ENCODE data around the gene BCAN. TPM values are rescaled to one million over a fixed set of nuclear protein-coding genes. Genes with fewer than 3 reads are reported as not detected.

Gene BCAN
- total RNA-seq, 1 donor from 2014 or later, result not detected

- Mint-ChIP-seq H3K27ac (no peak overlapping the region), H3K9me3 (no peaks in the 10 kb centered on the region), H3K36me3 (ENCODE audit: low read depth) (no peaks in the 10 kb centered on the region), H3K4me1 (ENCODE audit: low read depth) (no peaks in the 10 kb centered on the region), H3K4me3 (no peak overlapping the region), H3K27me3 (ENCODE audit: insufficient read depth) (peaks cover 38% of the 10 kb centered on the region)
- intact Hi-C loops (cut with micrococcal nuclease), result no loop called here
- no peak for DNase-seq (ENCODE audit: low spot score)
These were observed 28.9 kb downstream of the BCAN start for GRCh38 chr1:156670791-156671190.

- no peak for DNase-seq (ENCODE audit: low spot score)
- H3K4me1 Mint-ChIP-seq (ENCODE audit: low read depth), result no peaks in the 10 kb centered on the region
- H3K27ac Mint-ChIP-seq, result no peak overlapping the region
These were observed 29.9 kb downstream of the BCAN start for GRCh38 chr1:156671804-156672203.

GRCh38 chr1:156673387-156674121, 31.6 kb downstream of the BCAN start:
- H3K27me3 Mint-ChIP-seq (ENCODE audit: insufficient read depth), result peaks cover 45% of the 10 kb centered on the region
- H3K4me1 Mint-ChIP-seq (ENCODE audit: low read depth), result peaks cover 14% of the 10 kb centered on the region
- H3K36me3 Mint-ChIP-seq (ENCODE audit: low read depth), result peaks cover 2% of the 10 kb centered on the region
- H3K4me3 Mint-ChIP-seq, result no peak overlapping the region
- intact Hi-C loops (cut with micrococcal nuclease), result no loop called here
- H3K9me3 Mint-ChIP-seq, result no peaks in the 10 kb centered on the region
- no peak overlapping the region for H3K27ac Mint-ChIP-seq
- DNase-seq (ENCODE audit: low spot score), result no peak

More at GRCh38 chr1:156671804-156672203, 29.9 kb downstream of the BCAN start:
- Mint-ChIP-seq H3K4me3 (no peak overlapping the region), H3K36me3 (ENCODE audit: low read depth) (no peaks in the 10 kb centered on the region), H3K9me3 (no peaks in the 10 kb centered on the region), H3K27me3 (ENCODE audit: insufficient read depth) (peaks cover 35% of the 10 kb centered on the region)
- intact Hi-C loops (cut with micrococcal nuclease), result no loop called here

- Mint-ChIP-seq H3K9me3 (no peaks in the 10 kb centered on the region), H3K27ac (no peak overlapping the region), H3K4me1 (ENCODE audit: low read depth) (peaks cover 14% of the 10 kb centered on the region), H3K4me3 (no peak overlapping the region), H3K27me3 (ENCODE audit: insufficient read depth) (peaks cover 64% of the 10 kb centered on the region), H3K36me3 (ENCODE audit: low read depth) (peaks cover 2% of the 10 kb centered on the region)
- no peak for DNase-seq (ENCODE audit: low spot score)
- intact Hi-C loops (cut with micrococcal nuclease), result loop anchor here (5.0 kb wide), 1 partner anchor 238 kb away; no protein-coding TSS in a partner anchor
These were observed 33.5 kb downstream of the BCAN start for GRCh38 chr1:156675210-156676113.

- H3K9me3 Mint-ChIP-seq, result no peaks in the 10 kb centered on the region
- no peak overlapping the region for H3K27ac Mint-ChIP-seq
- DNase-seq (ENCODE audit: low spot score), result no peak
- H3K36me3 Mint-ChIP-seq (ENCODE audit: low read depth), result peaks cover 2% of the 10 kb centered on the region
- no peak overlapping the region for H3K4me3 Mint-ChIP-seq
- peaks cover 14% of the 10 kb centered on the region for H3K4me1 Mint-ChIP-seq (ENCODE audit: low read depth)
- intact Hi-C loops (cut with micrococcal nuclease), result loop anchor here (5.0 kb wide), 1 partner anchor 239 kb away; no protein-coding TSS in a partner anchor
- H3K27me3 Mint-ChIP-seq (ENCODE audit: insufficient read depth), result peaks cover 67% of the 10 kb centered on the region
These were observed 34.4 kb downstream of the BCAN start for GRCh38 chr1:156676114-156676819.

- H3K9me3 Mint-ChIP-seq, result no peaks in the 10 kb centered on the region
- H3K4me3 Mint-ChIP-seq, result no peak within 1 kb of the TSS
- intact Hi-C loops (cut with micrococcal nuclease), result loop anchor here (5.0 kb wide), 1 partner anchor 240 kb away; no protein-coding TSS in a partner anchor
- H3K27ac Mint-ChIP-seq, result no peak within 1 kb of the TSS
- peaks cover 2% of the 10 kb centered on the region for H3K36me3 Mint-ChIP-seq (ENCODE audit: low read depth)
- DNase-seq (ENCODE audit: low spot score), result no peak
- H3K27me3 Mint-ChIP-seq (ENCODE audit: insufficient read depth), result peaks cover 66% of the 10 kb centered on the region
- peaks cover 14% of the 10 kb centered on the region for H3K4me1 Mint-ChIP-seq (ENCODE audit: low read depth)
These were observed 35.1 kb downstream of the BCAN start, which contains the start of gene NES for GRCh38 chr1:156676820-156677615. NES (minus strand) TSS chr1:156677407; CDS start chr1:156677264, 143 bp downstream.

GRCh38 chr1:156677616-156678596, 36.0 kb downstream of the BCAN start:
- DNase-seq (ENCODE audit: low spot score), result no peak
- intact Hi-C loops (cut with micrococcal nuclease), result loop anchor here (1.0 to 5.0 kb wide), 3 partner anchors 18 to 241 kb away; no protein-coding TSS in a partner anchor
- Mint-ChIP-seq H3K36me3 (ENCODE audit: low read depth) (peaks cover 2% of the 10 kb centered on the region), H3K27ac (no peak overlapping the region), H3K4me1 (ENCODE audit: low read depth) (peaks cover 14% of the 10 kb centered on the region), H3K27me3 (ENCODE audit: insufficient read depth) (peaks cover 63% of the 10 kb centered on the region), H3K9me3 (no peaks in the 10 kb centered on the region), H3K4me3 (no peak overlapping the region)

GRCh38 chr1:156680056-156680455, 38.1 kb downstream of the BCAN start:
- Mint-ChIP-seq H3K27me3 (ENCODE audit: insufficient read depth) (peaks cover 52% of the 10 kb centered on the region), H3K9me3 (no peaks in the 10 kb centered on the region), H3K36me3 (ENCODE audit: low read depth) (peaks cover 2% of the 10 kb centered on the region), H3K4me3 (no peak overlapping the region), H3K4me1 (ENCODE audit: low read depth) (peaks cover 34% of the 10 kb centered on the region), H3K27ac (no peak overlapping the region)
- DNase-seq (ENCODE audit: low spot score), result no peak
- intact Hi-C loops (cut with micrococcal nuclease), result no loop called here

- Mint-ChIP-seq H3K9me3 (no peaks in the 10 kb centered on the region), H3K4me3 (no peak overlapping the region), H3K4me1 (ENCODE audit: low read depth) (peaks cover 34% of the 10 kb centered on the region), H3K36me3 (ENCODE audit: low read depth) (peaks cover 2% of the 10 kb centered on the region), H3K27ac (no peak overlapping the region), H3K27me3 (ENCODE audit: insufficient read depth) (peaks cover 47% of the 10 kb centered on the region)
- no peak for DNase-seq (ENCODE audit: low spot score)
- intact Hi-C loops (cut with micrococcal nuclease), result no loop called here
These were observed 39.5 kb downstream of the BCAN start for GRCh38 chr1:156681196-156681960.

GRCh38 chr1:156682166-156682890, 40.4 kb downstream of the BCAN start:
- DNase-seq (ENCODE audit: low spot score), result no peak
- Mint-ChIP-seq H3K27ac (no peak overlapping the region), H3K9me3 (no peaks in the 10 kb centered on the region), H3K27me3 (ENCODE audit: insufficient read depth) (peaks cover 50% of the 10 kb centered on the region), H3K4me3 (no peak overlapping the region), H3K4me1 (ENCODE audit: low read depth) (peaks cover 32% of the 10 kb centered on the region), H3K36me3 (ENCODE audit: low read depth) (peaks cover 2% of the 10 kb centered on the region)
- intact Hi-C loops (cut with micrococcal nuclease), result no loop called here

Measured in activated T-helper 1 cell treated with anti-CD3 and anti-CD28 coated beads, Interleukin-12 subunit alpha, Interleukin-12 subunit beta, Interleukin-2, Interleukin-4 antibody, amounts not matched to agents 30 ng/mL and 10 ng/mL and 1 ng/mL, durations not matched to agents 14 hours and 24 hours and 36 hours (primary cell).